ENCODE data around the gene DGKG. TPM values are rescaled to one million over a fixed set of nuclear protein-coding genes. Genes with fewer than 3 reads are reported as not detected.

Gene DGKG
- total and polyA plus RNA-seq, 9 of the 15 experiments (the other 6 are each of a cell fraction or from before 2014, with no cell fraction given): 0.01 to 0.36 (median 0.15) TPM

DNA sequence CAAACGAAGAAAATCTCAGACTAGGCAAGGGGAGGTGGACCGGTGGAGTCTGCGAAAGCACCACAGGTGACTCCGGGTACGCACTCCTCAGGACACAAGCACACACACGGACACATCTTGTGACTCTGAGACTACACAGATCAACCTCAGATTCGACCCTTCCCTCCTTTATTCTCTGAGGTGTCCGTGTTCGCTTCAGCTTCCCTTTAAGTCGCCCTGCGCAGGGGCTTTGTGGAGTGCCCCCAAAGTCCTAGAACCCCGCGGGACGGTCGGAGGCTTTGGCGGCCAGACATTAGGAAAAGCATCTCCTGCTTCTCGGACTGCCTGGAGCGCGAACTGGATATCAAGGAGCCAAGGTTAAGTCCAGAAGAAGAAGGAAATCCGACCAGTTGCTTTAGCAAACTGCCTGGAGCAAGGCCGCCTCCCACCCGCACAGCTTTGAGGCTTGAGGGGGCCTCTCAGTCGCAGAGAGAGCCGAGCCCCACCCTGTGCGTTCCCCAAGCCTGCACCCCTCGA, 730 bp downstream of the DGKG start:
- CTCF ChIA-PET (ENCODE audit: low intra/inter-chr PET ratio): no interaction called here
- Histone ChIP-seq H3K4me2 (ENCODE audit: insufficient read depth, low read length) (no peak overlapping the region), H3K9me3 (replicated peaks; ENCODE audit: control insufficient read depth, insufficient read depth, low read depth, low read length) (no peaks in the 10 kb centered on the region), H3K79me2 (ENCODE audit: control insufficient read depth, insufficient read depth, low read length) (no peaks in the 10 kb centered on the region), H3K27ac (ENCODE audit: extremely low read depth, low read depth, low read length) (no peak overlapping the region), H3K27me3 (ENCODE audit: control insufficient read depth in 2 of 2, insufficient read depth in 2 of 2, low read length in 2 of 2) (peaks cover 25 to 50% of the 10 kb centered on the region in 2 experiments; a peak in 4 of 5 replicates), H3K9me1 (ENCODE audit: control insufficient read depth, insufficient read depth, low read length) (no peaks in the 10 kb centered on the region), H4K20me1 (replicated peaks; ENCODE audit: control insufficient read depth, insufficient read depth, low read length) (no peaks in the 10 kb centered on the region), H3K4me1 (replicated peaks in 1 of 2; ENCODE audit: control insufficient read depth in 2 of 2, insufficient read depth in 2 of 2, low read length in 2 of 2) (peaks cover 0 to 9% of the 10 kb centered on the region in 2 experiments; a peak in 3 of 5 replicates), H3K36me3 (ENCODE audit: control insufficient read depth, insufficient read depth, low read length) (no peaks in the 10 kb centered on the region), H3K9ac (ENCODE audit: insufficient read depth in 1 of 2, low read depth in 2 of 2, low read length in 2 of 2) (no peak overlapping the region), H2AFZ (ENCODE audit: low read depth, low read length) (no peak overlapping the region), H3K4me3 (no peak overlapping the region)
- BruUV-seq (replicated peaks): no TSS peak
- no peak for DNase-seq (ENCODE audit: extremely low read depth in 1 of 4, low spot score in 3 of 4)
- FAIRE-seq: no peak
- intact Hi-C loops (cut with micrococcal nuclease) (no loop called here), in situ Hi-C loops (cut with MboI) (no loop called here)
- POLR2A ChIA-PET: no interaction called here
- no peak for TF ChIP-seq PCBP1 (IDR thresholded peaks at IDR 0.05; ENCODE audit: low read depth, low read length, poor library complexity, severe bottlenecking)
- no peak for ATAC-seq
- WGBS (ENCODE audit: insufficient coverage, low coverage, missing lambda C conversion rate): 3% methylated on average over 18 of the region's 26 CpGs

DNA sequence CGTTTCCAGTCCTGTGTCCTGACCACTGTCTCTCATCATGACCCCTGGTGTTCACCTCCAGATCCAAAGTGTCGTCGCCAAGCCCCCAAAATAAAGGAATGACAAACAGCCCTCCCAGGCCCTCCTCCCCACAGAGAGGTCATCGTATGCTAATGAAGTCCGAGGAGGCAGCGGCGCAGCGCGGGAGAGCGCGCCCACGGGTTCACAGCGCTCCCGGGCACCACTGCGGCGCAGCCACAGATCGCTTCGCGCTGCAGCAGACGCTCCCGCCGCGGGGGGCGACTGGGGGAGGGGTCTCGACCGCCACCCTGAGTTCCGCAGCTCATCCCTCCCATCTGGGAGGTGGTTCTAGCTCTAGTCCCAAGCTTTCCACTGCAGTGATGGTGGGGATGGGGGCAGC, 1.3 kb downstream of the DGKG start:
- FAIRE-seq (no peak), ATAC-seq (no peak), DNase-seq (ENCODE audit: extremely low read depth in 1 of 4, low spot score in 3 of 4) (no peak)
- Histone ChIP-seq H3K9ac (ENCODE audit: insufficient read depth in 1 of 2, low read depth in 2 of 2, low read length in 2 of 2) (no peak overlapping the region), H2AFZ (ENCODE audit: low read depth, low read length) (no peak overlapping the region), H3K9me3 (replicated peaks; ENCODE audit: control insufficient read depth, insufficient read depth, low read depth, low read length) (no peaks in the 10 kb centered on the region), H3K27me3 (ENCODE audit: control insufficient read depth in 2 of 2, insufficient read depth in 2 of 2, low read length in 2 of 2) (peaks cover 25 to 49% of the 10 kb centered on the region in 2 experiments; a peak in 3 of 5 replicates), H3K4me3 (no peak overlapping the region), H3K4me1 (replicated peaks in 1 of 2; ENCODE audit: control insufficient read depth in 2 of 2, insufficient read depth in 2 of 2, low read length in 2 of 2) (peaks cover 0 to 9% of the 10 kb centered on the region in 2 experiments; a peak in 2 of 5 replicates), H3K79me2 (ENCODE audit: control insufficient read depth, insufficient read depth, low read length) (no peaks in the 10 kb centered on the region), H3K36me3 (ENCODE audit: control insufficient read depth, insufficient read depth, low read length) (no peaks in the 10 kb centered on the region), H3K9me1 (ENCODE audit: control insufficient read depth, insufficient read depth, low read length) (no peaks in the 10 kb centered on the region), H3K4me2 (ENCODE audit: insufficient read depth, low read length) (no peak overlapping the region), H3K27ac (ENCODE audit: extremely low read depth, low read depth, low read length) (no peak overlapping the region), H4K20me1 (replicated peaks; ENCODE audit: control insufficient read depth, insufficient read depth, low read length) (no peaks in the 10 kb centered on the region)
- in situ Hi-C loops (cut with MboI): no loop called here
- intact Hi-C loops (cut with micrococcal nuclease): no loop called here
- no TSS peak for BruUV-seq (replicated peaks)
- ChIA-PET POLR2A (interaction anchor here (0.6 kb wide), 1 partner anchor 71 kb away, joined by 3 read pairs; no protein-coding TSS in a partner anchor), CTCF (ENCODE audit: low intra/inter-chr PET ratio) (no interaction called here)
- 16% methylated on average over 25 of the region's 27 CpGs for WGBS (ENCODE audit: insufficient coverage, low coverage, missing lambda C conversion rate)
- no peak for TF ChIP-seq ZNF197 (CRISPR knock-in tag; IDR thresholded peaks at IDR 0.05; ENCODE audit: low read depth)
- no peak for TF ChIP-seq GATA2 (CRISPR knock-in tag; IDR thresholded peaks at IDR 0.05)
- no peak for TF ChIP-seq ZNF512 (tag; IDR thresholded peaks at IDR 0.05)
- no peak for TF ChIP-seq ZNF431 (CRISPR knock-in tag; IDR thresholded peaks at IDR 0.05)
- TF ChIP-seq PURB (CRISPR knock-in tag; IDR thresholded peaks at IDR 0.05; ENCODE audit: low read depth): no peak
- no peak for TF ChIP-seq CEBPG (CRISPR knock-in tag; IDR thresholded peaks at IDR 0.05)
- TF ChIP-seq CEBPG (tag; conservative IDR thresholded peaks at IDR 0.05 in 1 of 2, IDR thresholded peaks at IDR 0.05 in 1 of 2): no peak
- no peak for TF ChIP-seq ZBTB2 (IDR thresholded peaks at IDR 0.05)
- no peak for TF ChIP-seq ZHX1 (conservative IDR thresholded peaks at IDR 0.05; ENCODE audit: low read length)
